Thyroid gland (tissue), 4 donors: ENCODE results near the gene PARP8.

Source experiments
- CTCF ChIP-seq, 6 experiments: fragments of 200-600 bp in 3 of 6; fragments of 450-650 bp in 3 of 6; sonication (generic) in 3 of 6; IDR thresholded peaks; one replicate each; pipeline ENCODE4 v1.5.1; 2016 to 2019; ENCODE audit warnings: antibody characterized with exemption in 6 of 6, mild to moderate bottlenecking in 2 of 6, inconsistent platforms in 1 of 6, moderate library complexity in 1 of 6
- POLR2A ChIP-seq, 2 donors: fragments of 450-650 bp; IDR thresholded peaks; one replicate each; pipeline ENCODE4 v1.6.1; 2017; ENCODE audit warnings: antibody characterized with exemption in 2 of 2, mild to moderate bottlenecking in 2 of 2, moderate library complexity in 1 of 2

GRCh38 chr5:50822046-50822445 is 155.6 kb downstream of the PARP8 start:
- TF ChIP-seq CTCF (IDR thresholded peaks at IDR 0.05) (no peak), POLR2A (IDR thresholded peaks at IDR 0.05) (no peak)
